DND-41 (cell line): ENCODE measurements around the gene MAN1A1.

Source experiments
- EZH2 ChIP-seq: IDR thresholded peaks from 3 replicates; pipeline ENCODE4 v1.6.1; 2012; ENCODE audit warnings: borderline replicate concordance, low read depth, mild to moderate bottlenecking, moderate library complexity, low read length, inconsistent platforms; ENCODE audit not compliant: severe bottlenecking
- TF ChIP-seq, protein P1 (sequence below): IDR thresholded peaks from 2 replicates; pipeline ENCODE4 v1.5.1; 2012; ENCODE audit warnings: borderline replicate concordance, low read length, moderate library complexity, mild to moderate bottlenecking; ENCODE audit not compliant: poor library complexity, severe bottlenecking; ENCODE audit errors: extremely low read depth

DNA sequence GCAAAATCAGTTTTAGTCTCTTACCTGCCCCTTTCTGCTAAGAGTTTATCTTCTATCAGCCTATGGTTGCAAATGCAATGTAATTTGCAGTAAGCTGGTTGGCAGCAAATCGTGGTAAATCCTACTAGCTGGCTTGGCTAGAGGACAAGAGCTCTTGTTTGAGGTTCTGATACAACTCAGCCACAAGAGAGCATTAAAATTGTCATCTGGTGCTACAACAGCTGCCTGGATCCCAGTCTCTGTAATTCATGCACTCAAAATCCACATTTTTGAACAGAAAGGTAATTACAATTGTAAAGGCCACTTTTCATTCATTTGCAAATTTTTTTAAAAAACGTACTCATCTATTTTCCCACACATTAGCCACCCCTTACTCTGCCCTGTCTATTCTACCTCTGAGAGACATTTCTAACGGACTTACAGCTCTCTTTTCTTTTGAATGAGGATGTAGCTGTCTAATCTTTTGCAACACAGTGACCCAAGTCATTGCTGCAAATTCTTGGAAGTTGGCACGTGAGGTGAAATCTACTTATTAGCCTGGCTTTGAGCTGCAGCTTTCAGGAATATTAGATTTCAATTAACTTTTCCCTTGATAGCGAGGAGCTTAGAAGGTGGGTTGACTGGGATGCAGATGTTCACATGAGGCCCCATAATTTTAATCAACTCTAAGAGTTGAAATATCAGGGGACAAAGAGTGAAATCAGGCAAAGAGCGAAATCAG is 217.1 kb downstream of the MAN1A1 start:
- TF ChIP-seq, protein P1, sequence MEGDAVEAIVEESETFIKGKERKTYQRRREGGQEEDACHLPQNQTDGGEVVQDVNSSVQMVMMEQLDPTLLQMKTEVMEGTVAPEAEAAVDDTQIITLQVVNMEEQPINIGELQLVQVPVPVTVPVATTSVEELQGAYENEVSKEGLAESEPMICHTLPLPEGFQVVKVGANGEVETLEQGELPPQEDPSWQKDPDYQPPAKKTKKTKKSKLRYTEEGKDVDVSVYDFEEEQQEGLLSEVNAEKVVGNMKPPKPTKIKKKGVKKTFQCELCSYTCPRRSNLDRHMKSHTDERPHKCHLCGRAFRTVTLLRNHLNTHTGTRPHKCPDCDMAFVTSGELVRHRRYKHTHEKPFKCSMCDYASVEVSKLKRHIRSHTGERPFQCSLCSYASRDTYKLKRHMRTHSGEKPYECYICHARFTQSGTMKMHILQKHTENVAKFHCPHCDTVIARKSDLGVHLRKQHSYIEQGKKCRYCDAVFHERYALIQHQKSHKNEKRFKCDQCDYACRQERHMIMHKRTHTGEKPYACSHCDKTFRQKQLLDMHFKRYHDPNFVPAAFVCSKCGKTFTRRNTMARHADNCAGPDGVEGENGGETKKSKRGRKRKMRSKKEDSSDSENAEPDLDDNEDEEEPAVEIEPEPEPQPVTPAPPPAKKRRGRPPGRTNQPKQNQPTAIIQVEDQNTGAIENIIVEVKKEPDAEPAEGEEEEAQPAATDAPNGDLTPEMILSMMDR: no peak
- no peak for TF ChIP-seq EZH2
